MM.1S (cell line): ENCODE results near the gene HPX.

ENCODE experiments used
- CTCF ChIP-seq: fragments of 300-600 bp; sonication (generic); IDR thresholded peaks from 2 replicates; pipeline ENCODE4 v1.5.1; 2016; ENCODE audit warnings: antibody characterized with exemption, low read length, mixed read lengths
- EZH2 ChIP-seq: fragments of 300-600 bp; sonication (generic); optimal IDR thresholded peaks from 2 replicates; pipeline ENCODE3; 2017; ENCODE audit warnings: low read depth, mild to moderate bottlenecking, antibody characterized with exemption, low read length, mixed read lengths
- EZH2phosphoT487 ChIP-seq: fragments of 300-600 bp; sonication (generic); IDR thresholded peaks from 2 replicates; pipeline ENCODE4 v1.6.1; 2018; ENCODE audit warnings: antibody characterized with exemption, low read length

- no peak for TF ChIP-seq EZH2phosphoT487
- TF ChIP-seq CTCF = no peak
- TF ChIP-seq EZH2 = no peak
These were observed 39.6 kb upstream of the HPX start for GRCh38 chr11:6480299-6480914.
